Uterus (tissue), 2 donors: Measurements from ENCODE around the gene DNM2.

ENCODE experiments used
- POLR2A ChIP-seq, 2 donors: fragments of 450-650 bp; IDR thresholded peaks; one replicate each; pipeline ENCODE4 v1.6.1; 2016; ENCODE audit warnings: antibody characterized with exemption in 2 of 2, mild to moderate bottlenecking in 1 of 2, moderate library complexity in 1 of 2
- TF ChIP-seq, protein P1 (sequence below), 4 experiments: fragments of 200-600 bp in 2 of 4; fragments of 450-650 bp in 2 of 4; sonication (generic) in 2 of 4; IDR thresholded peaks; one replicate each; pipeline ENCODE4 v1.5.1; 2016 to 2019; ENCODE audit warnings: antibody characterized with exemption in 4 of 4, mild to moderate bottlenecking in 2 of 4, moderate library complexity in 1 of 4

- TF ChIP-seq, protein P1, sequence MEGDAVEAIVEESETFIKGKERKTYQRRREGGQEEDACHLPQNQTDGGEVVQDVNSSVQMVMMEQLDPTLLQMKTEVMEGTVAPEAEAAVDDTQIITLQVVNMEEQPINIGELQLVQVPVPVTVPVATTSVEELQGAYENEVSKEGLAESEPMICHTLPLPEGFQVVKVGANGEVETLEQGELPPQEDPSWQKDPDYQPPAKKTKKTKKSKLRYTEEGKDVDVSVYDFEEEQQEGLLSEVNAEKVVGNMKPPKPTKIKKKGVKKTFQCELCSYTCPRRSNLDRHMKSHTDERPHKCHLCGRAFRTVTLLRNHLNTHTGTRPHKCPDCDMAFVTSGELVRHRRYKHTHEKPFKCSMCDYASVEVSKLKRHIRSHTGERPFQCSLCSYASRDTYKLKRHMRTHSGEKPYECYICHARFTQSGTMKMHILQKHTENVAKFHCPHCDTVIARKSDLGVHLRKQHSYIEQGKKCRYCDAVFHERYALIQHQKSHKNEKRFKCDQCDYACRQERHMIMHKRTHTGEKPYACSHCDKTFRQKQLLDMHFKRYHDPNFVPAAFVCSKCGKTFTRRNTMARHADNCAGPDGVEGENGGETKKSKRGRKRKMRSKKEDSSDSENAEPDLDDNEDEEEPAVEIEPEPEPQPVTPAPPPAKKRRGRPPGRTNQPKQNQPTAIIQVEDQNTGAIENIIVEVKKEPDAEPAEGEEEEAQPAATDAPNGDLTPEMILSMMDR (IDR thresholded peaks at IDR 0.05) = no peak
- no peak for TF ChIP-seq POLR2A (IDR thresholded peaks at IDR 0.05)
These were observed 145.3 kb downstream of the DNM2 start for GRCh38 chr19:10863107-10863717.
